HG03565 (cell line): ENCODE measurements around the gene TAF15.

Experiments used
- ATAC-seq: cut with Tn5 transposase; IDR thresholded peaks from one replicate; pipeline ENCODE4 v1.9.1; 2021; ENCODE audit warnings: mild to moderate bottlenecking, moderate library complexity; ENCODE audit not compliant: unreplicated experiment

TAF15 gene

DNA sequence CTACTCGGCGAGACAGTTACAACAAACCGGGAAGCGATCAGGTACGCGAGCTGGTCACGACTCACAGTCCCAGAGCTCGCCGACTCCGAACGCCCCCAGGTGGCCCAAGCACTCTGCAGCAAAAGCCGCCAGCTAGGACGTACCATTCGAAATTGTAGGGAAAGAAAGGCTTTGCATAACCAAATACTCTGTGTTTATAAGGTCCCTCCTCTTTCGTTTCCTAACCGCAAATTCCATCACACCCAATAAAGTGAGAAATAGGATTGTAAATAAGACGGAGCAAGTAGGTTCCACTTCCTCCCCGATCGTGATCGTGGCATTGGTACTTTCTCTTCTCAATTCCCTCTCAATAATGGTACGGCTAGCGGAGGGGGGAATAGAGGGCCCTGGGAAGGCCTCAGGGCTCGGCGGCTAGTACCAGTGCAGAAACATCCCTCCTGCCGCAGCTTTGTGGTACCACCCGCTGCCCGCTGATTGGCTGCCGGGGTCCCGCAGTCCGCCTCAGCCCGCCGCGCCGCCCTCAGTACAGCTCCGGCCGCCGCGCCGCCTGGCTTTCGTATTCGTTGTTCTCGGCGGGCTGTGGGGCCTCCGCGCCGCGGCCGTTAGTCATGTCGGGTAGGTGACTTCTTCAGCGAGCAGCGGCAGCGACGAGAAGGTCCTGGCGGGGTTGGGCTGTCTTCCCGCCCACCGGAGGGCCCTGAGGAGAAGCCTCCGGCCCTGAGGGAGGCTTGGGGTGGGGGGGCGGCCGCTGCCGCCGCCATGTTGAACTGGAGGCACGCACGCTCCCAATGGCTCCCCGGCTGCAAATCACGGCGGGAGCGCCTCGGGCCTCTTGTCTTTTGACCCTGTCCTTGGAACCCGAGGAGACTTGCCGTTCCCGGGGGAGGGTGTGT, at the start of gene TAF15:
TSS of gene TAF15 (plus strand) at position 523 of the 893 bp plus-strand sequence. CDS start at position 609, 86 bp downstream.
- peak; percentile 76 for ATAC-seq

DNA sequence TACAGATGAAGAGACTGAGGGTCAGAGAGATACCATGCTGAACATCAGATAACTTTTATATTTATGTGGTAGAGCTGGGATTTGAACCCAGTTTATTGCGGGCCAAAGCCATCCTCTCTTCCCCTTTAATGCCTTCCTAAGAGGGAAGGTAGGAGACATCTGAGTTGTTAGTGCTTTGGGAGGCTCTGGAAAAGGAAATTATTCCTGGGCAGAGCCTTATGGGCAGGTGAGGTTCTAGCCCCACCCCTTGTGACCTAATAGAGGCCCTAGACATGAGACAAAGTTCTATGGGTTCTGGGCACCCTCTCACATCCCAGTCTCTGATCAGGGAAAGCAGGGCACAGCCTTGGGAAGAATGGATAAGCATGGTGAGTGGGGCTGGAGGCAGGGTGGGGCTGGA, 48.7 kb upstream of the TAF15 start, which contains the start of gene C17orf50:
TSS of gene C17orf50 (plus strand) at position 301 of the 400 bp plus-strand sequence. CDS start at position 356, 55 bp downstream.
- ATAC-seq, result no peak

- no peak for ATAC-seq
Measured at GRCh38 chr17:35761601-35762000, 47.7 kb upstream of the TAF15 start.

DNA sequence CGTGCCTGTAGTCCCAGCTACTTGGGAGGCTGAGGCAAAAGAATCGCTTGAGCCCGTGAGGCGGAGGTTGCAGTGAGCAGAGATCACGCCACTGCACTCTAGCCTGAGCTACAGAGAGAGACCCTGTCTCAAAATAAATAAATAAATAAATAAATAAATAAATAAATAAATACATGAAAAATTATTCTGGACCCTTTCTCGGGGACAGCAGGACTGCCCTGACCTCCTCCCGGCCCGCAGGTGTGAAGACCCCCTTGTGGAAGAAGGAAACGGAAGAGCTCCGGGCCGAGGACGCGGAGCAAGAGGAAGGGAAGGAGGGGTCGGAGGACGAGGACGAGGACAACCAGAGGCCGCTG, 45.5 kb upstream of the TAF15 start:
- ATAC-seq, result no peak

- ATAC-seq, result peak; percentile 80
Measured at GRCh38 chr17:35764123-35764991, 44.9 kb upstream of the TAF15 start.

GRCh38 chr17:35765086-35765710, 44.1 kb upstream of the TAF15 start:
- no peak for ATAC-seq

DNA sequence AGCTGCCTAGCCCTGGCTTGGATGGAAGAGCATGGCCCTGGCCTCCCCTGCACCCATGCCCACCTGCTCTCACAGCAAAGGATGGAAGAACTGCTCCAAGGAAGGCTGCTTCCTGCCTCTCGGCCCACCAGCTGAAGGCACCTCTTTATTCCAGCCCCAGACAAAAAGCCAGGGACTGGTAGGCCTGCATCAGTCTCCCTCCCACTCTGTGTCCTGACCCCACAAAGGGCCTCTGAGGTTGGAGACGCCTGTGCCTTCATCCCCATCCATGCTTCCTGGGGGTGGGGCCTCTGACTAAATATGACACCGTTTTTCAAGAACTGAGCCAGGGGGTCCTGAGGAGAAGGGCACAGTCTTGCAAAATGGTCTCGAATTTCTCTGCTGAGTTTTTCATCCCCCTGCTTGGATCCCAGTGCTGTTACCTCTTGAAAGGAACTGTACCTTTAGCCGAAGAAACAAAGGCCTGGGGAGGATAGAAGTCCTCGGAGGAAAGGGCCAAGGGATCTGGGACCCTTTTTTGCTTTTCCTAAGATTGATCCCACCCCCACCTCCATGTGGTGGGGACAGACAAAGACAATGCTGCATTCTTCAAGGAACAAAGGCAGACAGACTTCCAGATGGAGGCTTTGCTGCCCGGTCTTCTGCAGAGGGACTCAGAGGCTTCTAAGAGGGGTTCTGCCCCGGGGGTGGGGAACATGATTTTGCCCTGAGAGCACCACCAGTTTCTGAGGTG, 43.4 kb upstream of the TAF15 start:
- no peak for ATAC-seq

DNA sequence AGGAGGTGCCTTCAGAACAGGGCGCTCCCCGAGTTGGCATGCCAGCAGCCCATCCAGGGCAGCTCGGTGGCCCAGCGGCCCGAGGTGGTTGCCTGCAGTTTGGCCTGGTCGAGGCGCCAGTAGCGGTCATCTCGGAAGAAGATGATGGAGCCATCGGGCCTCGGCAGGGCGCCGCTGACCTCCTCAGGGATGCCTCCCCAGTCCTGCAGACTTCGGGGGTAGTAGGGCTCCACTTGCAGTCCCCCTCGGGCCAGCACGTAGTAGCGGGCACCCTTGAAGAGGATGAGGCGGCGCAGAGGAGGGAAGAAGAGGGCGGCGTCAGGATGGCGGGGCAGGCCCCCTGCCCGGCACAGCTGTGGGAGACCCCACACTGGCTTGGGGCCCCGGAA, 42.8 kb upstream of the TAF15 start:
- no peak for ATAC-seq

DNA sequence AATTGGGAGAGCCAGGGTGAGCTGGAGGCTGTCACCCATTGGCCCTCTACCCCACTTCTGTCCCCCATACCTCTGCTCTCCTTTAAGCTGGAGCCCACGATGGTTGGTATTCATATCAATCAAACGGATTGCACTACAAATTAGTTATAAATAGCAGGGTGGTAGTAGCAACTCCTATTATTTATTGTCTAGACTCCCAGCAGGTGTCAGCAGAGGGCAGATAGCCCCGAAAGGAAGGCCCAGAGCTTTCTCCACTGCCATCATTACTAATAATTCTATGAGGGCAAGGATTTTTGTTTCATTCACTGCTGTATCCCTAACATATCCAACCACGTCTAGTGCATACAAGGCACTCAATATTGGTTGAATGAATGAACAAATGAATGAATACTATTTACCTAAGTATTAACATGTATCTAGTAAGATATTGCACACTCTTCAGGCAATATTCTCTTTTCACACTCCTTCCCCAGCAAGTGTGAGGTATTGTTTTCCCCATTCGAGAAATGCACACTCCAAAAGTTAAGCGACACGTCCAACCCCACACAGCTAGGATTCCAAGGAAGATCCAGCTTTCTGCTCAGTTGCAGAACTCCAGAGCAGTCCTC, 42.3 kb upstream of the TAF15 start:
- ATAC-seq, result no peak

GRCh38 chr17:35768797-35769196, 40.5 kb upstream of the TAF15 start:
- no peak for ATAC-seq

DNA sequence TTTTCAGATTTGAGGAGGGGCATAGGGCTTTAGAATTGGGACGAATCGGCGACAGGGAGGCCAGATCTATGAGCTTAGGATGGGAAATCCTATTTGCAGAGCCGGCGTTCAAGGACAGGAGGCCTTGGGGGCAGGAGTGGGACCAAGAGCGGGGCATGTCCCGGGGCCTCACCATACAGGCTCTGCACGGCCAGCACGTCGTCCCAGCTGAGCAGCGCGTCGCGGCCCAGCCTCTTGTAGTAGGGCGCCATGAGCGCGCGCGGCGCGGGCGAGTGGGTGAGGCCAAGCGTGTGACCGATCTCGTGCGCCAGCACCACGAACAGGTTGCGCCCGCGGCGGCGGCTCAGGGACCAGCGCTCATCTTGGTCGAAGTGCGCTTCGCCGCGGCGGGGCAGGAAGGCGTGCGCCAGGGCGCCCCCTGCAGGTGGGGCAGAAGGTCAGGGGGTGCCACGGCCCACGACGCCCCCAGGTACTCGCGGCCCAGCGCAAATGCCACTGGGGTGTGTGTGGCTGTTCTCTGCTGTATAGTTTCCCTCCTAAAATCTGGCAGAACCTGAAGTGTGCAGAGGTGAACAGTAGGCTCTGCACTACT, 39.3 kb upstream of the TAF15 start:
- ATAC-seq, result no peak

DNA sequence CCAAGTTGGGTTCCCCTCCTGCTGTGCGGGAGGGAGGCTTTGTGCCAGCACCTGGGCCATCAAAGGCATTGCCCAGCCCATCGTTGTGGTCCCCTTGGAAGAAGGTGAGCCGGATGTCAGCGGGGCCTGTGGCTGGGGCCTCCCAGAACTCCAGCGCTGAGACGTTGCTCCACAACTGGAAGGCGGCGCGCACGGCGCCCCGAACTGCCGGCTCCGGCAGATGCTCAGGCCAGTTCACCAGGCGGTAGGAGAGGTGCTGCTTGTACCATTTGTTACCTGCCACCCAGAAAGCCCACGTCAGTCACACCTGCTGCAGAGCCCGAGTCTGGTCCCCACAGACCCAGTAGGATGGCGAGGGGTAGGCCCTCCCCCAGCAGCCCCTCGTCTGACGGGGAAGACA, 36.2 kb upstream of the TAF15 start:
- no peak for ATAC-seq

- ATAC-seq, result no peak
Measured at GRCh38 chr17:35773679-35774425, 35.4 kb upstream of the TAF15 start.

DNA sequence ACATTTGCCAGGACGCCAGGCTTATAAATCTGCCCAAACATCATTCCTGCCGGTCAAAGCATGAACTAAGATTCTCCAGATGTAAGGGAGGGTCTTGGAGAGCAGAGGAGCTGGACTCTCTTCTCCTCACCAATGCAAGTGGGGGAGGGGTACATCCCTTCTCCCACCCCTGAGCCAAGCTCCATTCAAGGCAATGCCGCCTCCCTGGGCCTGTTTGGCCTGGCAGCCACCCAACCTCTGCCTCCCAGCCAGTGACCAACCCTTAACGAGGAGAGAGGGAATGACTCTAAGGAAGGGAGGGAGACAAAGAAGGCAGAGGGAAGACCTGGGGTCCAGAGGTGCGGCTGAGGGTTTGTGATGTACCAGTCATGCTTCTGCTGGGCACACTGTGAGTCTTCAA, 34.8 kb upstream of the TAF15 start:
- no peak for ATAC-seq

GRCh38 chr17:35775039-35775438, 34.2 kb upstream of the TAF15 start:
- ATAC-seq, result no peak

DNA sequence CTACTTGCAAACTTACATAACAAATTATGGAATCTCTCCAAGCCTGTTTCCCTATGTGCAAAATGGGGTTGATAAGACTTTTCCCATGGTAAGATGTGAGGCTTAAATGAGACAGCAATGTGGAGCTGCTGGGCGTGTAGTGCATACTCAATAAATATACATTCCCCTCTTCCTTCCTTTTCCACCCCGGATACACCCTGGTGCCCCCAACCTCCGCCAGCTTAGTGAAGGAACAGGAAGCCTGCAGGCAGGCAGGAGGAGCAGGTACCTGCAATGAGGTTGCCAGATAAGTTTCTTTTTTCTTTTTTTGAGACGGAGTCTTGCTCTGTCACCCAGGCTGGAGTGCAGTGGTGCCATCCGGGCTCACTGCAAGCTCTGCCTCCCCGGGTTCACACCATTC, 33.7 kb upstream of the TAF15 start:
- ATAC-seq, result no peak

DNA sequence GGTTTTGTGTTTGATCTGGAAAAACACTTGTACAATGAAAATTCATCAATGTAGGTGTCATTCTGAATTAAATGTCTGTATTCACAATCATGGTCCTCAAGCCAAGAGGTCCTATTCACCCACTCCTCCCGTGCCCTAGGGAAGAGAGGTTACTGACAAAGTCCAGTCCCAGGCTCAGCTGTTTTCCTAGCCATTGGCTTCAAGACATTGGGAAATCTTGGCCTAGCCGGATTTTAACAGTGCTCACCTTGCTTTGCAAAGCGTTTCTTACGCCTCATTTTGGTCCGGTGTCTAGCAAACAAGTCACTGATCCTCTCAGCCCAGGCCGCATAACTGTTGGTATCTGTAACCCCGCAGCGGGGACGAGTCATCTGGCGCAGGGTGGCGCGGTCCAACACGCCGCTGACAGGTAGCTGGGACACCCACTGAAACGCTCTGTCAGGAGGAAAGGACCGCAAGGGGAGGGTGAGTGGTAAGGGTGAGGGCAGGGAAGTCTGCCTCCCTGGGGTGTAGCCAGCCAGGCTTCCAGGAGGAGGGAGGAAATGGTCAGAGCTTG, 30.6 kb upstream of the TAF15 start:
- ATAC-seq, result no peak

DNA sequence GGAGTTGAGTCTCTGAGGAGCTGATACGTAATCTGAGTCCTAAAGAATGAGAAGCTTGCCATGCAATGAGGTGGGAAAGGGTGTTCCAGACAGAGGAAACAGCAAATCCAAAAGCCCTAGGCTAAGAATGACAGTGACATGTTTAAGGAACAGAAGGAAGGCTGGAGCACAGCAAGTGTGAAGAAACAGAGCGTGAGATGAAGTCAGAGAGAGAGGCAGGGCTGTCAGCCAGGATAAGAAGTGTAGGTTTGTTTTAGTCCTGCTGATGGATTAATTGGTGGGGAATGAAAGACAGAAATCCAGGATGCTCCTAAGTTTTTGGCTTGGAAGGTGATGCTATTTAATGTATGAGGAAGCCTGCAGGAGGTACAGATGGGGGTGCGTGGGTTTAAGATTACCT, 28.3 kb upstream of the TAF15 start:
- no peak for ATAC-seq

- no peak for ATAC-seq
Measured at GRCh38 chr17:35784895-35785294, 24.4 kb upstream of the TAF15 start.
